GM19351 (cell line): ENCODE measurements around the gene LIPG.
"Not testable (repeated sequence)": the region's sequence is repeated elsewhere in the genome, so short reads cannot be mapped to it uniquely, and the experiment has no call there.

ENCODE experiments used
- ATAC-seq: cut with Tn5 transposase; IDR thresholded peaks from one replicate; pipeline ENCODE4 v1.9.1; 2021; ENCODE audit warnings: mild to moderate bottlenecking, moderate library complexity; ENCODE audit not compliant: unreplicated experiment

The LIPG gene

DNA sequence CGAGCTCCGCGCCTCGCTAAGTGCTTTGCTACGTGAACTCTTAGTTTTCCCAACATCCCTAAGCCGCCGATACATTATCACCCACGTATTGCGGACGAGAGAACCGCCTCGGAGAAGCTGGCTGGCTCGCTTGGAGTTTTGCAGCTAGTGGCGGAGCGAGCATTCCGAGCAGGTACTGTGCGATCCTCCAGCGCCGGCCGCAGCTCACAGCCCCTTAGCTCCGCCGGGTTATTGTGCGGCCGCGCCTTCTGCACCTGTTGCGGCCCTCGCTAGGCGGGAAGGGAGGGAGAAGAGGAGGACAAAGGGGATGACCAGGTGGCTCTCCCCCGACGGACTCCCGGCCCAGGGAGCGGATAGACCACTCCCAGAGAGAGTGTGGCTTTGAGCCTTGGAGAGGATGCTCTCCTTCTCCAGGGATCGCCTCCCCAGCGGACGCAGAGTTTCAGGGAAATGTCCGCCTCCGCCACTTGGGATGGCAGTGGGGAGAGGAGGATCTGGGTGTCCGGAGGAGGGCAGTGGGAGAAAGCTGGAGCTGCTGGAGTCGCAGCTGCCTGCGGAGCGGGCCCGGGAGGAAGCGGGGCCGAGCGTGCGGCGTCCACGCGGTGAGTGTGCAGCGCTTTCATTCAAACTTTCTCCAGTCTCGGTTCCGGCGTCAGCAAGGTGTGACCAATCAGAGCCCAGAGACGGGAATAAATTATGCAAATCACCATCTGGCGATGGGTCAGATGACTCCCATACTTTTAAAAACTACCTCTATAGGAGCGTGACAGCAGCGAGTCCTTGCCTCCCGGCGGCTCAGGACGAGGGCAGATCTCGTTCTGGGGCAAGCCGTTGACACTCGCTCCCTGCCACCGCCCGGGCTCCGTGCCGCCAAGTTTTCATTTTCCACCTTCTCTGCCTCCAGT is at the start of gene LIPG:
TSS of gene LIPG (plus strand) at position 769 of the 905 bp plus-strand sequence. CDS start 252 bp downstream, outside the sequence.
- ATAC-seq: peak; percentile 86

GRCh38 chr18:49512876-49513275 is 49.0 kb upstream of the LIPG start:
- not testable (repeated sequence) for ATAC-seq

DNA sequence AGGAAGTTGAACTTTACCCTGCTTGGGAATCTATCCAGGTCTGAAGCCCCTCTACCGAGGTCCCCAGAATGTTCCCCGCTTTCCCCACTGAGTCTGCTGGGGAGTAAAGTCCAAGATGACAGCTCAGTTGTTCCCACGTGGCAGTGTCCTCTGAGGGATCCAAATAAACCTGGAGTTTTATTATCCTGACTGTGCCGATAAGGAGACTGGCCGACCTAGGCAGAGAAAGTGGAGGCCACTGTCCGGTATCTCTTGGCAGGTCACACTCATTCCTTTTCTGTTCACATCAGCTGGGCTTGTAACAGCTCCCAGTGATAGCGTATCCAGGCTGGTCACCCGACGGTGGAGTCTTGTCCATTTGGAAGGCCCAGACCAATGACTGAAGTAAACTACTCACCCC is 47.3 kb upstream of the LIPG start:
- no peak for ATAC-seq

- ATAC-seq: not testable (repeated sequence)
These were observed 46.9 kb upstream of the LIPG start for GRCh38 chr18:49515003-49515402.

GRCh38 chr18:49515516-49515915 is 46.3 kb upstream of the LIPG start:
- ATAC-seq: no peak

DNA sequence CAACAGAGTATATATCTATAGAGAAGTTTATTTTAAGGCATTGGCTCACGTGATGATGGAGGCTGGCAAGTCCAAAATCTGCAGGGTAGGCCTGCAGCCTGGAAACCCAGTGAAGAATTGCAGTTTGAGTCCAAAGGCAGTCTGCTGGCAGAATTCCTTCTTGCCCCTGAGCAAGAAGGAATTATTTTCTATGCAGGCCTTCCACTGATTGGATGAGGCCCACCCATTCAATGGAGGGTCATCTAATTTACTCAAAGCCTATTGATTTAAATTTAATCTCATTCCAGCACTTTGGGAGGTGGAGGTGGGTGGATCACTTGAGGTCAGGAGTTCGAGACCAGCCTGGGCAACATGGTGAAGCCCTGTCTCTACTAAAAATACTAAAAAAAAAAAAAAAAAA is 44.4 kb upstream of the LIPG start:
- ATAC-seq: no peak

GRCh38 chr18:49519101-49519971 is 42.5 kb upstream of the LIPG start:
- no peak for ATAC-seq

- ATAC-seq: no peak
These were observed 41.2 kb upstream of the LIPG start for GRCh38 chr18:49520661-49521145.

GRCh38 chr18:49521216-49521835 is 40.5 kb upstream of the LIPG start:
- no peak for ATAC-seq

DNA sequence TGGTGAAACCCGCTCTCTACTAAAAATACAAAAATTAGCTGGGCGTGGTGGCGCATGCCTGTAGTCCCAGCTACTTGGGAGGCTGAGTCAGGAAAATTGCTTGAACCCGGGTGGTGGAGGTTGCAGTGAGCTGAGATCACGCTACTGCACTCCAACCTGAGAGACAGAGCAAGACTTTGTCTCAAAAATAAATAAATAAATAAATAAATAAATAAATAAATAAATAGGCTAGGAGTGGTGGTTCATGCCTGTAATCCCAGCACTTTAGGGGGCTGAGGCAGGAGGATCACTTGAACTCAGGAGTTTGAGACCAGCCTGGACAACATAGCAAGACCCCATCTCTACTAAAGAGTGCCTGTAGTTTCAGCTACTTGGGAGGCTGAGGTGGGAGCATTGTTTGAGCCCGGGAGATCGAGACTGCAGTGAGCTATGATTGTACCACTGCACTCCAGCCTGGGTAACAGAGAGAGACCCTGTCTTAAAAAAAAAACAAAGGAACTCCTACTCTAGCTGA is 38.2 kb upstream of the LIPG start:
- ATAC-seq: not testable (repeated sequence)

GRCh38 chr18:49524349-49524748 is 37.5 kb upstream of the LIPG start:
- ATAC-seq: no peak

DNA sequence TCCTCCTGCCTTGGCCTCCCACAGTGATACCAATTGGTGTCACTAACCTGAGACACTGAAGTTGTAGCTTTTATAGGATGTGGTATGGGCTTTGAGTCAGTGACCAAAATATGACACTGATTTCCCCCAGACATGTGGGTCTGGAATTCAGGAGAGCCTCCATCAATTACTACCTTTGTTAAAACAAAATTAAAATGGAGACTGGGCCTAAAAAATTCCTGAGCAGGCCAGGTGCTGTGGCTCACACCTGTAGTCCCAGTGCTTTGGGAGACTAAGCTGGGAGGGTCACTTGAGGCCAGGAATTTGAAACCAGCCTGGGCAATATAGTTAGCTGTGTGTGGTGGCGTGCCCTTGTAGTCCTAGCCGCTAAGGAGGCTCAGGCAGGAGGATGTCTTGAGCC is 36.9 kb upstream of the LIPG start:
- ATAC-seq: no peak

- no peak for ATAC-seq
These were observed 35.9 kb upstream of the LIPG start for GRCh38 chr18:49525981-49526380.

DNA sequence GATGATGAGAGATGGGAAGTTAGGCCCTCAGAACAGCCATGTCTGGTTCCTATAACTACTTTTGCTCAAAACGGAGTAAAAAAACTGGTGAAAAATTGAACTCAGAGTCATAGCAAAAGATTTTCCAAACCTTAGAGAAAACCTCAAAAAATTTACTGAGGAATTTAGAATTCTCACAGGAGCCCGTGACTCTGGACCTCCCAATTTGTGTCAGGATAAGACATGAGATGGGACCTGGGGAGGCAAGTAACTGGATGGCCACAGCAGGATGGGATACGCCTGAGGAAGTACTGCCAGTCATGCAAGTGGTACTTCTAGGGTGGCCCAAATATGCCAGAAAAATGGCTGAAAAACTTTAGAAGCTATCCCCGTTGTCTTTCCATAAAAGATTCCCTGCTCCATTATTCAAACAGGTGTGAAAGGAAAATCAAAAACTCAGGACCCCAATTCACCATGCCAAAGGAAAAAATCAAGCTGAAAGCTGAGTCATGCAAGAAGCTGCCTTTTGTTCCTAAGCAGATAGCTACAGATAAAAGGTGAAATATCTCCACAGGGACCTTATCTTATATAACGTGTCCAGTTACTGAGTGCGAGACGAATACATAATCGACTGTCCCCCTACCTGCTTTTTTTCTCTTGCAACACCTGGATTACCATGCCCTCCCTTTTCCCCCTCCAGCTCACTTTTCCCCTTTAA is 34.1 kb upstream of the LIPG start:
- no peak for ATAC-seq

GRCh38 chr18:49529596-49529995 is 32.3 kb upstream of the LIPG start:
- no peak for ATAC-seq

GRCh38 chr18:49531678-49532153 is 30.1 kb upstream of the LIPG start:
- ATAC-seq: peak; percentile 40

- ATAC-seq: no peak
These were observed 26.8 kb upstream of the LIPG start for GRCh38 chr18:49534846-49535601.

- ATAC-seq: no peak
These were observed 24.5 kb upstream of the LIPG start for GRCh38 chr18:49537232-49537896.

- no peak for ATAC-seq
These were observed 17.5 kb upstream of the LIPG start for GRCh38 chr18:49544362-49544761.
